HG03108 (cell line): ENCODE data around the gene EFTUD2.
"Not testable (repeated sequence)": the region's sequence is repeated elsewhere in the genome, so short reads cannot be mapped to it uniquely, and the experiment has no call there.

ENCODE experiments used
- ATAC-seq: cut with Tn5 transposase; IDR thresholded peaks from one replicate; pipeline ENCODE4 v1.9.1; 2021; ENCODE audit warnings: moderate library complexity; ENCODE audit not compliant: unreplicated experiment

EFTUD2 gene

DNA sequence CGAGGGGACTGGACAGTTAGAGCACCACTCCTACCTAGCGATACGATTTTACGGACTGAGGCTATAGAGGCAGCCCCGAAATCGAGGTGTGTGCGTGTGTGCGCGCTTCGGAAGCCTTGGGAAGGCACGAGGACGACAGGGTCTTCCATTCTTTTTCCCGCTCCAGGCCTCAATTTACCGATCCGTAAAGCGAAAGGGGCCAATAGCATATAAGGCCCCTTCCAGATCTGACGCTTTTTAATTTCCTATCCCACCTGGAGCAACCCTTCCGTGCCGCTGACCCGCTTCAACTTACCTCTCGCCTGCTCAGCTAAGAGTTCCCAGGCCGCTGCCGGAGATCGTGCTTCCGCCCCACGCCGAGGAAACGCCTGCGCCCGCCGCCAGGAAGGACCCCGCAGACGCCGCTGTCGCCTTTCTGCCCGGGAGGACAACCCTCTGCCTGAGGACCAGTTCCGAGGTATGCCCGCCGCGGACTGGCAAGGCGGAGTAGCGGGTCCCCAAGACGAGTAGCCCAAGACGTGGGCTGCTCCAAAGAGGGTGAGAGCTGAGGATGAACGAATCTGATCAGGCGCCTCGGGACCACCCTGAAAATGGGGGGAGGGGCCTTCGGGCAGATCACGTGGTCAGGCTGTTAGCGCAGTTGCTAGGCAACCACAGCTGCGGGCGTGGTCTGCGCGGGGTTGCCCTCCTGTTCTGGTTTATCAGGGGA lies at the start of gene EFTUD2:
EFTUD2 (minus strand) TSS at position 372 of the 709 bp plus-strand sequence. CDS start 4,924 bp downstream, outside the sequence.
- ATAC-seq, result peak; percentile 67

DNA sequence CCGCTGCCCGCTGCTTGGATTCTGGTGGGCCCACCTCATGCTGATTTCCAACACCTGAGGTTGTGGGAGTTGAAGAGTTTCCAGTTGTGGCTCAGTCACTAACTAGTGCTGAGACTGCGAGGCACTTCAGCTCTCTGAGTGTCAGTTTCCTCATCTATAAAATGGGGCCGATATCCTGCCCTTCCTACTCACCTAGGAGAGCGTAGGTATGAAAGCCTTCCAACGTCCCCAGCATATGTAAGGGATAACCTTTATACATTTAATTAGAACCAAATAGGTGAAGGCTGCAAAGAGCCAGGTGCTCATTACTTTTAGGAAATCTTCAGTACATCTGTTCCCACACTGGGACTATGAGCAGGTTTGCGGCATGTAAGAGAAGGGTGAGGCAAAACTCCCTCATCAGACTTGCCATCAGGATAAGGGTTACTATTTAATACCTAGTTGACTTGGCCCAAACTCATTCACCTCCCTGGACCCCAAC lies 49.1 kb upstream of the EFTUD2 start:
- no peak for ATAC-seq

DNA sequence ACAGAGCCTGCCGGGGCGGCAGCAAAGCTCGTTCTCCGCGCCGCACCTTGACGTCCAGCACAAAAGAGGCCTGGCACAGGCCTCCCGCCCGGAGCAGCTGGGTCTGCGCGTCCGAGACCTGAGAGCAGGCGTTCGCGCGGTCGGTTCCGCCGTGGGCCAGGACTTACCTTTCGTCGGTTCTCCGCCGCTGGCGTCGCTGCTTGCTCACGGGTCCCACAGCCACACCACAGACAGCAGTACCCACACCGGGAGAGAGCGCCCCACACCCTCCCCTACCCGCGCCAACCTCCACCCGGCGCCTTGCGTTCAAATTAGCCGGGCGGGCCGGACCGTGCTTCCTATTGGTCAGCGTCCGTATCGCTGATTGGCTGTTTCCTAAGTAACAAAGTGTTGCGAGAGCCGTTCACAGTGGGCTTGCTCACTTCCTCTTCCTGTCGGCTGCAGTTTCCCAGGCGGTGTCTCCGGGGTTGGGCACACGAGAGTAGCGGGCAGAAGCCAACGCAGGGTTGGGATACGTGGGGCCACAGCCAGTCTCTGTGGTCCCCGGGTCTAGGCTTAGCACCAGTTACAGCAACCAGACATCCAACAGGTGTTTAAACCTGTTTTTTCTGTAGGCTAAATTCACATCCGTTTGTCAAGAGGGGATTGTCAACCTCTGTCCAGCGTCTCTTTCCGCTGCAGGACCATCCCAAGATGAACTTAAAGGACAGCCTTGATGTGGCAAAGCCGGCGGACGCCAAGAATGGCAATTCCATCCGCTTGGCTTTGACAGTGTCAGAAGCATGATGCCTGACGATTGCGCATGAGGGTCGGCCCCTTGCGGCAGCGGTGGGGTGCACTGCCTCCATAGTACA lies 48.4 kb upstream of the EFTUD2 start, which contains the start of gene KIF18B:
KIF18B (minus strand) TSS at position 313 of the 854 bp plus-strand sequence. CDS start 11,429 bp downstream, outside the sequence.
- peak; percentile 89 for ATAC-seq

DNA sequence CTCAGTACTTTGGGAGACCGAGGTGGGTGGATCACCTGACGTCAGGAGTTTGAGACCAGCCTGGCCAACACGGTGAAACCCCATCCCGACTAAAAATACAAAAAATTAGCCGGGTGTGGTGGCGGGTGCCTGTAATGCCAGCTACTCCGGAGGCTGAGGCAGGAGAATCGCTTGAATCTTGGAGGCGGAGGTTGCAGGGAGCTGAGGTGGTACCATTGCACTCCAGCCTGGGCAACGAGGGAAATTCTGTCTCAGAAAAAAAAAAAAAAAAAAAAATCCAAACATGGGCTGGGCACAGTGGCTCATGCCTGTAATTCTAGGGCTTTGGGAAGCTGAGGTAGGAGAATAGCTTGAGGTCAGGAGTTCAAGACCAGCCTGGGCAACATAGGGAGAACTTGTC lies 46.4 kb upstream of the EFTUD2 start:
- not testable (repeated sequence) for ATAC-seq

DNA sequence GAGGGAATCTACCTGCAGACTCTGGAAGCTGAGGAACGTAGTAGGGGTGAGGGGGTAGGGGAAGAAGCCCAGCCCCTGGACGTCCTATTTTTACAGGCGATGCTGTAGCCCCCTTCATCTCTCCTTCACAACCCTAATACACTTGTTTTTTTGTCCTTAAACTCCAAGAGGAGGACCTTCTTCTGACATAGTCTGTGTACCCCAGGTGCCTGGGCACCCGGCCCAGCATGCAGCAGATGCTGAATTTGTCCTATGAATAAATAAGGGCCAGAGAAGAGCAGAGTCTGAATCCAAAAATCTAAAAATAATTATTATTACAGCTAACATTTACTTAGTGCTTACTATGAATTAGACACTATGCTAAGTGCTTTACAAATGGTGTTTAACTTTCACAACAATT lies 43.2 kb upstream of the EFTUD2 start:
- no peak for ATAC-seq

DNA sequence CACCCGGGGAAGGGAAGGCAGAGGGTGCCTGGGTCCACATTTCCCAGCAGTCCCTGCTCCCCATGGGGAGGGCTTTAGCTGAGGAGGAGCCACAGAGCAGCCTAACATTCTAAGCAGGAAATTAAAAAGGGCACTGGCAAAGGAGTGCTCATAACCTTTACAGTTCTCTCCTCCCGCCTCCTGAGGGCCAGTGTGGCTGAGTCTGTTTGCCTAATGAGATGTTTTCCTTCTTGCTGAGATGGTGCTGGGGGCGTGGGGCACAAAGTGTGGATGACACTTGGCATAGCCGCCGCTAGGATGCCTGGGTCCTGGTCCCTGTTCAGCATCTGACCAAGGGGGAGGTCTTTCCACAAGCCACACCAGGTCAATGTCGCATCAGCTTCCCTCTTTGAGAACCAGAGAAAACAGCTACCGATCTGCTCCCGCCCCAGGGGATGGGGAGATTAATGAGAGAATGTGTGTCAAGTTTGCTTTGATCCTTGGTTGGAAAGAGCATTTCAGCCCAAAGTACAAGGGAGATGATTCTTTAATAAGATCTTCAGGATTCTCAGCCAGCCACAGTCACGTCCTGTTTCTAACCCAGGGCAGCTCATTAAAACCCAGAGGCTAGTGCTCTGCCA lies 42.6 kb upstream of the EFTUD2 start:
- ATAC-seq, result no peak

DNA sequence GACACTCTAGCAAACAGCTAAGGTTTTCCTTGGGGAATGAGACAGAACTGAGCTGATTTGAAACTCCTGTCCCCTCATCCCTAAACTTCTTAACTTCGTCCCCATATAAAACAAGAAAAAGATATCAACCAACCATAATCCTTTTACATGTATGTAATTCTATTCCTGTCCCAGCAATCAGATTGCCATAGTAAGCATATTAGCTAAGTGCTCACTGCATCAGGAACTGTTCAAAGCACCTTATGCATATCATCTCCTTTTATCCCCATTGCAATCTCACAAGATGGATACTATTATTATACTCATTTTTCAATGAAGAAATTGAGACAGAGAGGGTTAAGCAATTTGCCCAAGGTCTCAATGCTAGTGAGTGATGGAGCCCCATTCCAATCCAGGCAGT lies 41.5 kb upstream of the EFTUD2 start:
- no peak for ATAC-seq

DNA sequence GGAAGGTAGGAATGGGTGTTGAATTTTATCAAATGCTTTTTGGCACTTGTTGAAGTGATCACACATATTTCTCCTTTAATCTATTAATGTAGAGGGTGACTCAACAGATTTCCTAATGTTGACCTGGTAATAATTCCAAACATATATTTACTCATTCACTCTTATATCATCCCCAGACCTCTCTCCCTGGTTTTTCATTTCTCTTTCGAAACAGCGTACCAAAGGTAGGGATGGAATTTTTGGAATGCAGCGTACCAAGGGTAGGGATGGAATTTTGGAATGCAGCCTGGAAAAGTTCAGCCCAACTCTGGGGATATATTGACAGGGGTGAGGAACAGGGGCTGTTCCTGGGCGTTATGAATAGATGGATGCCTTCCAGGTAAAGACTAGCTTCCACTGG lies 41.1 kb upstream of the EFTUD2 start:
- ATAC-seq, result no peak

DNA sequence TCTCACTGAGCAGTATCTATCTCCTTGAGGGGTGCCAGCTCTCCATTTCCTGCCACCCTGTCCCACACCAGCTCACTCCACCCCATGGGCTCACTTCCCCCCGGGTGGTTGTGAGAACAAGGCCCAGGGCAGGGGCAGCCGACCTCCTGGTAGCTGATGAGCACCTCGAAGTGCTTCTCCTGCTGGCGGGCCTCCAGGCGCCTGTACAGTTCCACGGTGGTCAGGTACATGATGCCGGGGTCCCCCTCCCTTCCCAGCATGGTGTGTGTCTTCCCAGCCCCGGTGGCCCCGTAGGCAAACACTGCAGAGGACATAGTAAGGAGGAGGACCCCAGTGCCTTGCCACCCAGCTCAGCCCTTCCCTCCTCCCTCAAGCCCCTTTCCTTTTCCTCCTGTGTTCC lies 35.9 kb upstream of the EFTUD2 start:
- ATAC-seq, result no peak

DNA sequence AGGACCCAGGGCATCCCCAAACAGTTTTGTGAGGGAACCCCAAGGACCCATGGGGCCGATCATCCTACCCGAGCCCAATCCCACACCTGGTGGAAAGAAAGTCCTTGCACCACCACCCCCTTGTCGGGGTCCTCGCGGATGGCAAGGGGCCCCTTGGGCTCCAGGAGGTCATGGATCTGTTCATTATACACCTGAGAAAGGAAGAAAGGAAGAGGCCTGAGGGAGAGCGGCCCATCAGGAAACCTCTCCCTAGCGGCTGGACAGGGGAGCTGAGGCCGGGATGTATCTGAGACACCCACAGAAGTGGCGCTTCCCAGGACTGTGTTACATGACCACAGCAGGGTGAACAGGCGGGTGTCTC lies 35.5 kb upstream of the EFTUD2 start:
- ATAC-seq, result no peak

DNA sequence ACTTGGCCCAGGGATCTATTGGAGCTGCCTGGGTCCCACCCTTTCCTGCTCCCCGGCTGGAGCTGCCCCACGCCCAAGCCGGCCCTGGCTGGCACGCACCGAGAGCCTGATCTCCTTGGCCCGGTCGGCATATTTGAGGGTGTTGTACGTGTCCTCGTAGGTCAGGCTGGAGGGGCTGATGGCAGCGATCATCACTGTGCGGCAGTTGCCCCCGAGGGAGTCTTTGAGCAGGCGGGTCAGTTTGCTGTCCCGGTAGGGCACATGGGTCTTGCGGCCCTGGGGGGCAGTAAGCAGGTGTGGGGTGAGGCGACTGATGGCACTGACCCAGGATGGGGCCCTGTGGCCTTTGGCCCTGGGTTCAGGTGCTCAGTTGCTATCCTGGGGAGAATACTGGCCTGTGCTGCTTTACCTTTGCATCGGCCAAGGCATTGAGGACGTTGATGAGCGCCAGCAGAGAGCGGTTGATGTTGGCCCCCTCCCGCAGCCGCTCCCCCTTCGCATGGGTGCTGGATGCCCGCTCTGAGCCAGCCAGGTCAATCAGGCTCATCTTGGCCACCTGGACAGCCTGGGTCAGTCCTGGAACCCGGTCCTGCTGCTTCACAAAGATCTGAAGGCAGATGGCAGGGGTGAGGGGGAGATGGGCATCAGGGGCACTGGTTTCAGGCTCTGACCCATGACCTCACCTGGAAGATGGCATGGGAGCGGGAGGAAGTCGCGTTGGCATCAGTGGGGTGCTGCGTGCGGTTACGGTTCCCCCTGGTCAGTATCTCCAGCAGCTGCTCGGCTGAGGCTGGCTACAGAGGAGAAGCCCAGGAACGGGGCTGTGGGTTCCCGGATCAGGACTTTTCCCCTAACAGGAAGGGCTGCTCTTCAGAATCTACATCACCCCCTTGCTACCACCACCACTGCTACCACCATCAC lies 34.8 kb upstream of the EFTUD2 start:
- ATAC-seq, result no peak

DNA sequence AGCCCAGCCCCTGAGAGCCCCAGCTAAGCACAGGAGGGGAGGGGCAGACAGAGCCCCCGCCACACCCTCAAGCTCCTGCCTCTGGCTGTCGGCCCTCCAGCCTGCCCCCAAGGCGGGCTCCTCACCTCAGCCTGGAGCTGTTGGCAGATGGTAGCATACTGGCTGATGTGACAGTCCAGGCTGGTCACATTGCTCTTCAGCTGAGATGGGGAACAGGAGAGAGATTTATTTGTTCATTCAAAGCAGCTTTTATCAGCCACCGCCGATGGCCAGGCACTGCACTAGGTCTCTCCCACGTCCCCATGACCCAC lies 33.5 kb upstream of the EFTUD2 start:
- no peak for ATAC-seq

DNA sequence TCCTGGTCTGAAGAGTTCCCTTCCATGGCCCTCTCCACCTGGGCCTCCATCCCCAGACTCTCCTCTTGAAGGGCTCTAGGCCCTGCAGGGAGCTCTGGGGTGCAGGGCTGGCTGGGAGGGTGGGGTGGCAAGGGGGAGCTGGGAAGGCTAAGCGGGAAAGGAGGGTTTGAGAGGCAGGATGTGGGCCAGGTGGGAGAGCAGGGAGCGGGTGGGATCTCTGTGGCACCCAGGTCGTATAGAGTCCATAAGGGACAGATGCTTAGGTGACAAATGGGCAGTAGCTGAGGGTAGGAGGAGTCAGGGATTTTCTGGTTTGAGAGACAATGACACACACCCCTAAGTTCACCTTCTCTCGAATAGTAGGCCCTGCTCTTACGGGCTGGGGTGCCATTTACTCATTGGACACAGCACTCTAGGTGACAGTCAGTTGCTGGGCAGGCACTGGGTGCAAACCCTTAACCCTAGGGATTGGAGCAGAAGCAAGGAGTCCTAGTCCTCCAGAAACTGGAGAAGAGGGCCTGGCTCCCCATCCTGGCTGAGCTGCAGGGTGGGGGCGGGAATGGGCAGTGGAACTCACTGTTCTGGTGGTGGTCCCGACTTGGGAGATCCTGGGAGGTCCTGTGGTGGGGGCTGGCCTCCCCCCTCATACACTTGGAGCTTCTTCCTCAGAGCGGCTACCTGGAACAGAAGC lies 33.0 kb upstream of the EFTUD2 start:
- ATAC-seq, result no peak

DNA sequence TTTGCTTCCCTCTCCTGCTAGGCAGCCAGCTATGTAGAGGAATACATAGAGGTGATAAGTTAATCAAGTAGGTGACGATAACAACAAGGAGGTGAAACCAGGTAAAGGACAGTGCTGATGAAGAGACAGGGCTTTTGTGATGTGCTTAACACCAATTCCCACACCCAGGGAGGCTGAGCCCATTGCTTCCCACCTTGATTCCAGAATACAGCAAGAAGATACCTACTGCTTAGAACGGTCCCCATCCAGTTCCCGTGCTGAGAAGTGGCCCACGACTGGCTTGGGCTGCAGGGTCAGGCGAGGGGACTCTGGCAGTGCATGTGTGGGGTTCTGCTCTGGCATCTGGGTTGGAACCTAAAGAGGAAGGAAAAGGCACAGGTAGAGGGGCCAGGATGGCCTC lies 32.1 kb upstream of the EFTUD2 start:
- ATAC-seq, result no peak

DNA sequence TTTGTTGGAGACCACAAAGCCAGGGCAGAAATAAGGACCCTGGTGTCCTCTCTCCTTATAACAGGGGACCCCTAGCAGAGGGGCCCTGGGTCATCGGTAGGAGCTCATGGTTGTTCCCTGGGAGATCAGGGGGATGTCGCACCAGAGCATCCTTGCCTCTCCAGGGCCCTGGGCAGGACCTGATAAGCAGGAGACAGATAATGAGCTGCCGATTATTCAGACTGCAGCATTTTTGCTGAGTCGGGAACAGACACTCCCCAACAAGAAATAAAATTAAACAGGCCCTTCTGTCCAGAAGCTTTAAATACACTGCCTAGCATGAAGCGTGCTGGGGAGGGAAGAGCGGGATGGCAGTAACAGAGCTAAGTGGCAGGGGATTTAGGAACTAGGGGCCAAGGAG lies 31.4 kb upstream of the EFTUD2 start:
- ATAC-seq, result no peak

DNA sequence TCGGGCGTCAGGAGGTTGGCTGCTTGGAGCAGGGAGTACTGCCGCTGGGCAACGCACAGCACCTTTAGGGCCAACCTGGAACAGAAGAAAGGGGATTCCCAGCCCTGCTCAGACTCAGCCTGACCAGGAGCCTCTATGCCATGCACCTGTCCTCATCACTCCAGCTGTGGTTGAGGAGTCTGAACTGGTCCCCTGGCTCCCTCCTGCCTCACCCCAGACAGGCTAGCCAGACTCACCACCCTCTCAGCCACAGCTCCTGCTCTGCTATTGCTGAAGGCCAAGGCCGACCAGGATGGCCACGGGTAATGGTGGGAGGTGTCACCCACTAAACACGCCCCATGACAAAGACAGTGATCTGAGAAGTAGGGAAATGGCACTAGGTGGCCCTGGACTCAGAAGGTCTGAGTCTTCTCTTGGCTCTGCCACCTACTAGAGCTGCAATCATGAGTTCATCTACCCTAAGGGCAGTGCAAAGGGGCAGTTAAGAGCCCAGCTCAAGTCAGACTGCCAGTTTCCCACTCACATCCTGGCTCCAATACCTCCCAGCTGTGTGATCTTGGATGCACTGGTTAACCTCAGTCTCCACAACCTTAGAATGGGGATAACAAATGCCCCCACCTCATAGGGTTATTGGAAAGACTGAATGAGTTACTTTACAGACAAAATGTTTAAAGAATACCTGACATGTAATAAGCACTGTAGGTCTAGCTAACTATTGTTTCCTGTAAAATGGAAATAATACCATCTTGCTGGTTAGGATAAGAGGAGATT lies 29.9 kb upstream of the EFTUD2 start:
- ATAC-seq, result no peak

DNA sequence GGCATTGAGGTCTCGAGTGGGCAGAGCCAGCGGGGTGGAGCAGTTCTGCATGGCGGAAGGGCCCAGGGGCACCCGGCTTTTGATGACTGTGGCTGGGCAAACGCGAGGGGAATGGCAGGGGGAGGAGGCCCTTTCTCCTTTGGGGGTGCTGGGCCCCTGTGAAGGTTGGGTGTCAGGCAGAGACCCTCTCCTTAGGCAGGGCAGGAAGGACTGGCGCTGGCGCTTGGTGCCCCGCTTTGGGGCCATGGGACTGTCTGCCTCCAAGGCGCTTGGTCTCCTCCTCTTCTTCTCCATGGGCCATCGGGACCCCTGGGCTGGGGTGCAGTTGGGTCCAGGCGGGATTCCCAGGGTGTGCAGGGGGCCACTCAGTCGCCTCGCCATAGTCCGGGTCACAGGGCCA lies 28.9 kb upstream of the EFTUD2 start:
- ATAC-seq, result no peak

DNA sequence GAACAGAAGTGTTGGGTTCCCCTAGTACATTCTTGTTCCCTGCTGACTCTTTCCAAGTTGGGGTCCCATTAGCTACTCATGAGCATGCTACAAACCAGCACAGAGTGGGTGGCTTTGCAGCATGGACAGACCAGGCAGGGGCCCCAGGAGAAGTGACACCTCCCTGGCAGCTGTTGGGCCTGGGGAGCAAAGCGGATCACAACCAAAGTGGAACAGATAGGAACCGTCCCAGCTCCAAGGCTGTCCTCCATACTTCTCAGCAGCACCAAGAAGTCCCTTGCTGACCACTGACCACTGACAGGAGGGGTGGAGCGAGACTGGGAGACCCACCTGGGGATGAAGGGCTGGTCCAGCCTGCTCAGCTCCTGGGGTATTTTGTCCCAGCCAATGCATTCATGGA lies 28.5 kb upstream of the EFTUD2 start:
- ATAC-seq, result no peak

DNA sequence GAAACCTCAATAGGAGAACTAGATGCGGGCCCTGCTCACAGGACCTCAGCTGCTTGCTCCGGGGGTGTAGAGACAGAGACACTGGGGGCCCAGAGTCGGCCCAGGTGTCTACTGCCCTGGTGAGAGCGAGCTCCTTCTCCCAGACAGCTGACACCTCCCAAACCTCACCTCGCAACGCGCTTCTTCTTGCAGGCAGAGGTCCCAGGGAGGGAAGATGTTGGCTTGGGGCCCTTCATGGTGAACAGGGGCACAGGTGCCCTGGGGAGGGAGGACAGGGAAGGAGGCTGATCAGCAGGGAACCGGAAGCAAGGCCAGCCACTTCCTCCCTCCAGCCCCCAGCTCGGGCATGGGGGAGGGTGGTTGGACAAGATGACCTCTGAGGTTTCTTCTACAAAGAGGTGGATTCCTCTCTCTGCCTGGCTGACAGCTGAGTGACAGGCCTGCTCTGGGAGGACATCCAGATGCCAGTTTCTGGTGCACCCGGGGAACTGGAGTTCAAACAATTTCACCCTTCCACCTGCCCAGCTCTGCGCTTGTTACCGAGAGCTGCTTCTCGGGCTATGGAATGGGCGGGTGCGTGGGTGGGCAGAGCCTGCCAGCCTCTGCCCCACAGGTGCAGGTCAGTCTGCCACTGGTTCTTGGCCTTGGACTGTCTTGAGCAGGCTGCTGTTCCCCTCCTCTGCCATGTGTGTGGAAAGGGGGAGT lies 27.7 kb upstream of the EFTUD2 start:
- ATAC-seq, result no peak
